NCI-H2227 treated with DMSO at 0.1 percent for 48 hours (cell line): ENCODE measurements around the gene MSRB2.

Experiments used
- DNase-seq: peaks from one replicate; lab custom pipeline; 2025; lab: John Stamatoyannopoulos, UW

MSRB2 gene

DNA sequence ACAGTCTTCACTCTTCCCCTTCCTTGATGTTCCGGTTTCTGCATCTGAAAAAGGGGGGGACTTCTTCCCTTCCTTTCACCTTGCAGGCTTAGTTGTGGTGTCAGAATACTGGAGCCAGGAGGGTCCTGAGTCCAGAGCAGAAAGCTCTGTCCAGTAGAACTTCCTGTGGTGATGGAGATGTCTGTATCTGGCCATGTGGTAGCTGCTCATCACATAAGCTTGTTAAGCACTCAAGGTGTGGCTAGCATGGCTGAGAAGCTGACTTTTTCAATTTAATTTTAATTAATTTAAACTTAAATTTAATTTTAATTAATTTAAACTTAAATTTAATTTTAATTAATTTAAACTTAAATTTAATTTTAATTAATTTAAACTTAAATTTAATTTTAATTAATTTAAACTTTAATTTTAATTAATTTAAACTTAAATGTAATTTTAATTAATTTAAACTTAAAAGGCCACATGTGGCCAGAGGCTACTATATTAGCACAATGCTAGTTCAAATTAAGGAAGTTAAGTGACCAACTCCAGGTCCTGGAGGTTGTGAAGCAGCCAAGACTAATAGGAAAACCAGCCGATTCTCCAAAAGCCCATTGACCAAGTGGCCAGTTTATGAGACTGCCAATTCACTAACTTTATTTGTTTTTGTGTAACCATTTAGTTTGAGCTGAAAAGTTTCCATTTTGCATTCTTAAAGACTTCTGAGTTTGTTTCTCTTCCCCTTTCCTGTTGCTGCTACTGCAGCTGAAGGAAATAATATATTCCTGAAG lies 16.3 kb downstream of the MSRB2 start:
- no peak for DNase-seq

- no peak for DNase-seq
Measured at GRCh38 chr10:23114228-23114850, 19.0 kb downstream of the MSRB2 start.

DNA sequence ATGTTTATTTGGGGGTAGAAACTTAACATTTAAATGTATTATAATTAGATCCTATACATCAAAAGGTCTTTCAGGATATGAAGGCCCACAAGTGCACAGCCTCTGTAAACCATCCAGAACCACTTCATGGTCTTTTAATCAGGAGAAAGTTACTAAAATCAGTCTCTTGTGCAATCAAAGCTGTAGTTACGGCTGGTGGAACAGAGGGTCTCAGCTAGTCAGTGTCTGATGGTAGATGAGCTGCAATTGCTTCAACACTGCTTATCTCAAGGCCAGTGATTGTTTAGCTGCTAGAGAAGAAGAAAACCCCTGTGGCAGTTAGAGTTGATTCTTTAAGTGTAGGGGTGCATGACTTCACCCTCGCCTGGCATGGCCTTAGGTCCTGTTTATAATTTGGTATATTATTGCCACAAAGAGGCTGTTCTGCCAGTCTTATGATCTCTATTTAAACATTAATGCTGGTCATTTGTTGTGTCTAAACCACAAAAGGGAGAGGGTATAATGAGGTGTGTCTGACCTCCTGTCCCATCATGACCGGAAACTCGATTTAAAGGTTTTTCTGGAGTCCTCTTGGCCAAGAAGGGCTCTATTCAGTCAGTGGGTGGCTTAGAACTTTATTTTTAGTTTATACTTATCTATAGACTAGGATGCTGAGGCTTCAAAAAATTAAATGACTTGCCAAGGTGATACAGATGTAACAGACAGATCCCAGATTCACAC lies 21.3 kb downstream of the MSRB2 start:
- no peak for DNase-seq

DNA sequence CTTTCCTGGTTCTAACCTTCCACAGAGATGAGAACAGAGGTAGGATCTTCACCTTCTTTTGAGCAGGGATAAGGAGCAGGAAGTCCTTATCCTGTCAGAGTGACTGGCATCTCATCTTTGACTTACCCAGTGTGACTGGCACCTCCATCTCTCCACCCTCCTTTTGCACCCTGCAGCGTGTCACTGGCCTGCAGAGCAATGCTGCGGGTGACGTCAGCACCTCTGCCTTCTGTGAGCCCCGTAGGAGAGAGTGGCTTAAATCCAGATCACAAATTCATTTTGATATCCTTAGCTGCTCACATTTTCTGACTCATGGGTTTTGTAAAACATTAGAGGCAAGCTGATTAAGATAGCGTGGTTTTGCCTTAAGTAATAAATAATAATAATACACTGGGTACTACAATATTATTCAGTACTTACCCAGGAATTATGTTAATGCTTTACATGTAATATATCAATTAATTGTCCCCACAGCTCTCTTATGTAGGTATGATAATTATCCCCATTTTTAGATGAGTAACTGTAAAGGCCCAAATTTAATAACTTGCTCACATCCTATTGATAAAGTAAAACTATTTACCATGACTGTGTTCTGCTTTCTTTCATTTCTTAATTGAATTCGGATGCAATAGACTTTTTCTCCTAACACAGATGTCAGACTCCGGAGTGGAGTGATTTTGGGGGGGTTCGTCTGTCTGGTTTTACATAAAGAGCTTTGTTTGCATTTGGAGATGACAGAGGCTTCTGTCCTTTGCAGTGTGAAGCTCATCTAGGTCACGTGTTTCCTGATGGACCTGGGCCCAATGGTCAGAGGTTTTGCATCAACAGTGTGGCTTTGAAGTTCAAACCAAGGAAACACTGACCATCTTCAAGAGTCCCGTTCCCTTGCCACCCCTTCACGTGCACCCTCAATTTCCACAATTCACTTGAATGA lies 24.9 kb downstream of the MSRB2 start:
- DNase-seq = no peak

- no peak for DNase-seq
Measured at GRCh38 chr10:23121135-23121534, 25.8 kb downstream of the MSRB2 start.

- DNase-seq = no peak
Measured at GRCh38 chr10:23136462-23136861, 41.1 kb downstream of the MSRB2 start.

DNA sequence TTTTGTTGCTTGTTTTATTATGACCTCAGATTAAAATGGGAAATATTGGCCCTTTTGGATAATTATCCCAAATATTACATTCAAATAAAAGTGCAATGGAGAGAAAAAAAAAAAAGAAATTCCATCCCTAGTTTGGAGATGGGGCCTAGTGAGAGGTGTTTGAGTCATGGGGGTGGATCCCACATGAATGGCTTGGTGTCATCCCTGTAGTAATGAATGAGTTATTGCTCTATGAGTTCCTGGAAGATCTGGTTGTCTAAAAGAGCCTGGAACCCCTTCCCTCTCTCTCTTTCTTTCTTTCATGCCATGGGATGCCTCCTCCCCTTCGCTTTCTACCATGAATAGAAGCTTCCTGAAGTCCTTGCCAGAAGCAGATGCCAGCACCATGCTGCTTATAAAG lies 44.3 kb downstream of the MSRB2 start:
- no peak for DNase-seq

DNA sequence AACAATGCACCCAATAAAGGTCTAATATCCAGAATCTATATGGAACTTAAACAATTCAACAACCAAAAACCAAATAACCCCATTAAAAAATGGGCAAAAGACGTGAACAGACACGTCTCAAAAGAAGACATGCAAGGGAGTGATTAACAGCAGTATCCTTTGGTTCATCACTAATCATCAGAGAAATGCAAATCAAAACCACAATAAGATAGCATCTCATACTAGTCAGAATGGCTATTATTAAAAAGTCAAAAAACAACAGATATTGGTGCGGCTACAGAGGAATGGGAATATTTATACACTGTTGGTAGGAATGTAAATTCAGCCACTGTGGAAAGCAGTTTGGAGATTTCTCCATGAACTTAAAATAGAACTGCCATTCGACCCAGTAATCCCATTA lies 46.6 kb downstream of the MSRB2 start:
- DNase-seq = no peak

DNA sequence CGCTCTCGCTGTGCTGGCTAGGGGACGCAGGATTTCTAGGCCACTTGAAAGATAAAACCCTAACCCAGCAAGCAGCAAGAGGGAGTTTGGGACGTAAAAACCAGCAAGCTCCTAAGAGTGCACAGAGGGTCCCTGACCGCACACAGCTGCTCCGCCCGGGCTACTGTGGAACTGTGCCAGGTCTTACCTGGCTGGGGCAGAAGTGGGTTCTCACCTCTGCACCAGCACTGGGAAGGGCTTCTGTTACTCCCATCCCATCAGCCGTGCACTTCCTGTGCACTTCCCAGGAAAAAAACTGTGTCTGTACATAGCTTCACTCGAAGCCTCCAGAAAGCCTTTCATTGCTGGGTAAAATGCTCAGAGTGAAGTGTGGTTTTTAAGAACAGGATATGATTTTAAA lies 50.9 kb downstream of the MSRB2 start:
- no peak for DNase-seq

DNA sequence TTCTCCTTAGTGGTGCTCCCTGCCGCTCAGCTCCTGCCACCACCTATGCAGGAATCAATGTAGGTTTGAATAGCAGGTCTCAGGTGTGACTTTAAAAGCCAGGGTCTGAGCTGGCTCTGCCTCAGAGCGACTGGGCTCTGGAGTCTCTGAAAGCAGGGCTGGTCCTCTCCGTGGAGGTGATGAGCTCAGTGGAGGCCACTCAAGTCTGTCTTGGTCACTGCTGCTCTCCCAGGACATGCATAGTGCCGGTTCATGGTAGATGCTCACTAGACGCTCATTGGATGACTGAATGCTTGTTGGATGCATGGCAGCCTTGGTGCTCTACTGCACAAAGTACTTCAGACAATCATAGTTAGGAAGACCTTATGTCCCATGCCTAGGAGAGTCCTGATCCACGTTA lies 51.7 kb downstream of the MSRB2 start:
- DNase-seq = no peak

GRCh38 chr10:23148214-23148613 lies 52.8 kb downstream of the MSRB2 start:
- DNase-seq = no peak

DNA sequence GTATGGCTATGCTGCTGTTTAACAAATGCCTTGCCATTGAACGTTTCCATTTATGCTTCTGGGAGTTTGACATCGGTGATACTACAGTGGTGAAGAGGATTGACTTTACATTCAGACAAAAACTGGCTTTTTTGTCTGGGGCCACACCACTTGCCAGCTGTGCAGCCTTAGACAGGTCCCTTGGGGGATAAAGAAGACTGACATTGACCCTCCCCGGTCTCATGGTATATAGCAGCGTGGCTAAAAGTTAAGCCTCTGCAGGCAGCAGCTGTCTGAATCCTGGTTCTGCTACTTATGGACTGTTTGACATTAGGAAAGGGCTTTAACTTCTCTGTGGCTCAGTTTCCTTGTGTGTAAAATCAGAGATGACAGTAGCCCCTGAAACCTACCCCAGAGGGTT lies 54.7 kb downstream of the MSRB2 start:
- DNase-seq = no peak

GRCh38 chr10:23150610-23151009 lies 55.2 kb downstream of the MSRB2 start:
- no peak for DNase-seq

- DNase-seq = no peak
Measured at GRCh38 chr10:23151071-23151470, 55.7 kb downstream of the MSRB2 start.

- DNase-seq = no peak
Measured at GRCh38 chr10:23155169-23155568, 59.8 kb downstream of the MSRB2 start.

DNA sequence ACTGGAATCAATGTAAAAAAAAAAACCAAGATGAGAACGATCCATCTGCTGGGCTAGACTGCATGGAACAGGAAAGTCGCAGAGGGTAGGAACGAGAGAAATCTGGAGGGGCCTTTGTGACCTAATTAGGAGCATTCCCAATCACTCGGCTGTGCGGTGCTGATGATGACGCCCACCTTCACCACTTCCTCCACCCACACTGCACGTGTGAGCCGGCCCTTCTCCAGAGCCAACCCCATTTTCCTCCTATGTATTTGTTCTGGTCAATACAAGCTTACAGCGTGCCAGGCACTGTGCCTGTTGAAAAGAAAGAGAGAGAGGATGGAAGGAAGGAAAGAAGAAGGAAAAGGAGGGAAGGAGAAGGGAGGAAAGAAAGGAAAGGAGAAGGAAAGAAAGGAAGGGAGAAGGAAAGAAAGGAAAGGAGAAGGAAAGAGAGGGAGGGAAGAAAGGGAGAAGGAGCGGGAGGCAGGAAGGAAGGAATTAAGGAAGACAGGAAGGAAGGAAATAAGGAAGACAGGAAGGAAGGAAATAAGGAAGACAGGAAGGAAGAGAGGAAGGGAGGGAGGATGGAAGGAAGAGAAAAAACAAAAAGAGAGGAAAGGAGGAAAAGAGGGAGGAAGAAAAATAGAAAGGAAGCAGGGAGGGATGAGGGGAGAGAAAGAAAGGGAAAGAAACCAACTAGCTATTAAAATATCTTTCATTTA lies 61.2 kb downstream of the MSRB2 start:
- no peak for DNase-seq

DNA sequence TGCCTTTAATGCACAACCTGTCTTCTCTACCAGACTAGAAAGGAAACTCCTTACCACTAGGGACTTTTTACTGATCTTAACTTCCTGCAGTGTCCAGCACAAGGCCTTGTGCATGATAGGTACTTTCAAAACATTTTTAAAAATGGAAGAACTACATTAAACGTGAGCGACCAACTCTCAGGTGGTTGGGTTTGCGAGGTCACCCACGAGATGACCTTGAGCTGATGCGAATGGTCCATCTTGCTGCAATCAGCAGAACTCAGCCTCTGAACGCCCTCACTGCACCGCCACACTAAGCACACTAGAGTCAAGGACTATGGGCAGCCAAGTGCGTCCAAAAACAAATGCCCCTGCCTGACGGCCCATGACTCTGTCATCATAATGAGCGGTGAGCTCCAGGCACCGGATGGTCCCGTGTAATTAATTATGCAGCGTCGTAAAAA lies 61.9 kb downstream of the MSRB2 start:
- no peak for DNase-seq

- DNase-seq = no peak
Measured at GRCh38 chr10:23157691-23158369, 62.5 kb downstream of the MSRB2 start.

- peak; percentile 14 for DNase-seq
Measured at GRCh38 chr10:23158370-23158769, 63.0 kb downstream of the MSRB2 start.

GRCh38 chr10:23171232-23171876 lies 76.0 kb downstream of the MSRB2 start:
- DNase-seq = no peak
